HL-60 (cell line): Measurements from ENCODE around the gene SLCO4C1.

Experiments
- GABPA ChIP-seq: IDR thresholded peaks from 2 replicates; pipeline ENCODE4 v1.6.1; 2012; ENCODE audit warnings: low read depth
- SPI1 ChIP-seq: IDR thresholded peaks from 2 replicates; pipeline ENCODE4 v1.6.1; 2012; ENCODE audit warnings: low read depth, mild to moderate bottlenecking, borderline replicate concordance
- TF ChIP-seq, protein P1 (sequence below): IDR thresholded peaks from one replicate; pipeline ENCODE4 v1.5.1; 2011; ENCODE audit warnings: low read length, control low read depth, inconsistent platforms; ENCODE audit not compliant: insufficient read depth
- TF ChIP-seq, protein P2 (sequence below): IDR thresholded peaks from 2 replicates; pipeline ENCODE4 v1.6.1; 2012; ENCODE audit warnings: low read depth; ENCODE audit not compliant: insufficient replicate concordance

DNA sequence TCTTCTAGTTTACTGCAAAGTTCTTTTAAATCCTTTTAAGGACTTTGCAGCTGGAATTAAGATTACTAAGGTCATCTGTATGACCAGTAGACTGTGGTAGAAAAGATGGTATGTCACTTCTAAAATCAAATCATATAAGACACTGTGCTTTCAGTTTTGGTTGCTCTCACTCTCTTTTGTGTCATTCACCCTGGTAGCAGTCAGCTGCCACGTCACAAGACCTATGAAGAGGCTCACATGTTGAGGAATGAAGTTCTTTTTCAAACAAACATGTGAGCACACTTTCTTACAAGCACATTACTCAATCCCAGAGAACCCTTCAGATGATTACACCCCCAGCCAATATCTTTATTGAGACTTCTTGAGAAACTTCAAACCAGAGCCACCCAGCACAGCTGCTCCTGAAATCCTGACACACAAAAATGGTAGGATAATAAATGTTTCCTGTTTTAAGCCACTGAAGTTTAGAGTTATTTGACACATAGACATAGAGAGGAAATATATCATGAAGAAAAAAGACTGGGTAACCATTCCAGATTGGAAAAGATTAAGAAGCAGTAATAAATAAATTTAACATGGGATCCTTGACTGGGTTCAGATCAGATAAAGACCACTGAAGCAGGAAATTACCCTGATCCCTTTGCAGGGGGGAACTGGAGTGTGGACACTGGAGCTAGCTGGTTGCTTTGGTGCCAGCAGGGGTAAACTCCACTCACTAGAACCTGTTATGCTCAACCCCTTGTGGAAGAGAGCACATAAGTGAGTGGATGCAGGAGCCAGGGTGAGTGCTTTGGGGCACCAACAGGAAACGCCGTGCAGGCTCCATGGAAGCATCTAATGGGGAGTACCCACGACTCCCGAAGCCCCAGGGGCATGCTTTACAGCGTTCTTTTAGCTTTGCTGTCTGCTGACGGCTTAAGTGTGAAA is 64.1 kb downstream of the SLCO4C1 start:
- TF ChIP-seq, protein P1, sequence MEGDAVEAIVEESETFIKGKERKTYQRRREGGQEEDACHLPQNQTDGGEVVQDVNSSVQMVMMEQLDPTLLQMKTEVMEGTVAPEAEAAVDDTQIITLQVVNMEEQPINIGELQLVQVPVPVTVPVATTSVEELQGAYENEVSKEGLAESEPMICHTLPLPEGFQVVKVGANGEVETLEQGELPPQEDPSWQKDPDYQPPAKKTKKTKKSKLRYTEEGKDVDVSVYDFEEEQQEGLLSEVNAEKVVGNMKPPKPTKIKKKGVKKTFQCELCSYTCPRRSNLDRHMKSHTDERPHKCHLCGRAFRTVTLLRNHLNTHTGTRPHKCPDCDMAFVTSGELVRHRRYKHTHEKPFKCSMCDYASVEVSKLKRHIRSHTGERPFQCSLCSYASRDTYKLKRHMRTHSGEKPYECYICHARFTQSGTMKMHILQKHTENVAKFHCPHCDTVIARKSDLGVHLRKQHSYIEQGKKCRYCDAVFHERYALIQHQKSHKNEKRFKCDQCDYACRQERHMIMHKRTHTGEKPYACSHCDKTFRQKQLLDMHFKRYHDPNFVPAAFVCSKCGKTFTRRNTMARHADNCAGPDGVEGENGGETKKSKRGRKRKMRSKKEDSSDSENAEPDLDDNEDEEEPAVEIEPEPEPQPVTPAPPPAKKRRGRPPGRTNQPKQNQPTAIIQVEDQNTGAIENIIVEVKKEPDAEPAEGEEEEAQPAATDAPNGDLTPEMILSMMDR: no peak
- no peak for TF ChIP-seq GABPA
- no peak for TF ChIP-seq SPI1
- TF ChIP-seq, protein P2, sequence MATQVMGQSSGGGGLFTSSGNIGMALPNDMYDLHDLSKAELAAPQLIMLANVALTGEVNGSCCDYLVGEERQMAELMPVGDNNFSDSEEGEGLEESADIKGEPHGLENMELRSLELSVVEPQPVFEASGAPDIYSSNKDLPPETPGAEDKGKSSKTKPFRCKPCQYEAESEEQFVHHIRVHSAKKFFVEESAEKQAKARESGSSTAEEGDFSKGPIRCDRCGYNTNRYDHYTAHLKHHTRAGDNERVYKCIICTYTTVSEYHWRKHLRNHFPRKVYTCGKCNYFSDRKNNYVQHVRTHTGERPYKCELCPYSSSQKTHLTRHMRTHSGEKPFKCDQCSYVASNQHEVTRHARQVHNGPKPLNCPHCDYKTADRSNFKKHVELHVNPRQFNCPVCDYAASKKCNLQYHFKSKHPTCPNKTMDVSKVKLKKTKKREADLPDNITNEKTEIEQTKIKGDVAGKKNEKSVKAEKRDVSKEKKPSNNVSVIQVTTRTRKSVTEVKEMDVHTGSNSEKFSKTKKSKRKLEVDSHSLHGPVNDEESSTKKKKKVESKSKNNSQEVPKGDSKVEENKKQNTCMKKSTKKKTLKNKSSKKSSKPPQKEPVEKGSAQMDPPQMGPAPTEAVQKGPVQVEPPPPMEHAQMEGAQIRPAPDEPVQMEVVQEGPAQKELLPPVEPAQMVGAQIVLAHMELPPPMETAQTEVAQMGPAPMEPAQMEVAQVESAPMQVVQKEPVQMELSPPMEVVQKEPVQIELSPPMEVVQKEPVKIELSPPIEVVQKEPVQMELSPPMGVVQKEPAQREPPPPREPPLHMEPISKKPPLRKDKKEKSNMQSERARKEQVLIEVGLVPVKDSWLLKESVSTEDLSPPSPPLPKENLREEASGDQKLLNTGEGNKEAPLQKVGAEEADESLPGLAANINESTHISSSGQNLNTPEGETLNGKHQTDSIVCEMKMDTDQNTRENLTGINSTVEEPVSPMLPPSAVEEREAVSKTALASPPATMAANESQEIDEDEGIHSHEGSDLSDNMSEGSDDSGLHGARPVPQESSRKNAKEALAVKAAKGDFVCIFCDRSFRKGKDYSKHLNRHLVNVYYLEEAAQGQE: no peak
